Activated naive CD8-positive, alpha-beta T cell treated with anti-CD3 and anti-CD28 coated beads for 36 hours (primary cell): ENCODE measurements around the gene PDZRN3. TPM values are rescaled to one million over a fixed set of nuclear protein-coding genes. Genes with fewer than 3 reads are reported as not detected.

Experiments used
- DNase-seq: peaks from one replicate; pipeline ENCODE4 v3.0.0; 2021
- H3K27ac Mint-ChIP-seq: one replicate; pipeline ENCODE4 v1.8.0; 2022; ENCODE audit warnings: mild to moderate bottlenecking, moderate library complexity, mixed read lengths
- H3K27me3 Mint-ChIP-seq: one replicate; pipeline ENCODE4 v1.8.0; 2022; ENCODE audit warnings: mild to moderate bottlenecking, mixed read lengths
- H3K36me3 Mint-ChIP-seq: one replicate; pipeline ENCODE4 v1.8.0; 2021; ENCODE audit warnings: mild to moderate bottlenecking, mixed read lengths
- H3K4me1 Mint-ChIP-seq: one replicate; pipeline ENCODE4 v1.8.0; 2021; ENCODE audit warnings: mixed read lengths
- H3K4me3 Mint-ChIP-seq: one replicate; pipeline ENCODE4 v1.8.0; 2022; ENCODE audit warnings: mild to moderate bottlenecking, moderate library complexity, mixed read lengths
- H3K9me3 Mint-ChIP-seq: one replicate; pipeline ENCODE4 v1.8.0; 2022; ENCODE audit warnings: mixed read lengths
- total RNA-seq, 2 experiments: library from RNA; stranded (reverse); gene quantifications; one replicate each; pipeline ENCODE4 v1.2.3, GENCODE V29; 2021

Gene PDZRN3
- total RNA-seq: not detected

- H3K27ac Mint-ChIP-seq: no peak within 1 kb of the TSS
- no peak within 1 kb of the TSS for H3K4me3 Mint-ChIP-seq
- peaks cover 33% of the 10 kb centered on the region for H3K27me3 Mint-ChIP-seq
- H3K9me3 Mint-ChIP-seq: no peaks in the 10 kb centered on the region
- DNase-seq: no peak
- no peaks in the 10 kb centered on the region for H3K36me3 Mint-ChIP-seq
- H3K4me1 Mint-ChIP-seq: no peaks in the 10 kb centered on the region
Measured at GRCh38 chr3:73624821-73625665, at the start of gene PDZRN3. PDZRN3 (minus strand) TSS chr3:73624941.

GRCh38 chr3:73674280-73674679 lies 49.5 kb upstream of the PDZRN3 start:
- Mint-ChIP-seq H3K9me3 (peaks cover 1% of the 10 kb centered on the region), H3K4me1 (no peaks in the 10 kb centered on the region), H3K4me3 (no peak overlapping the region), H3K27ac (no peak overlapping the region), H3K27me3 (no peaks in the 10 kb centered on the region), H3K36me3 (no peaks in the 10 kb centered on the region)
- DNase-seq: no peak

- no peak overlapping the region for H3K27ac Mint-ChIP-seq
- DNase-seq: no peak
Measured at GRCh38 chr3:73669260-73669659, 44.5 kb upstream of the PDZRN3 start.

GRCh38 chr3:73668391-73668790 lies 43.6 kb upstream of the PDZRN3 start:
- H3K27me3 Mint-ChIP-seq: peaks cover 4% of the 10 kb centered on the region
- H3K9me3 Mint-ChIP-seq: no peaks in the 10 kb centered on the region
- no peaks in the 10 kb centered on the region for H3K4me1 Mint-ChIP-seq
- H3K27ac Mint-ChIP-seq: no peak overlapping the region
- no peak overlapping the region for H3K4me3 Mint-ChIP-seq
- H3K36me3 Mint-ChIP-seq: no peaks in the 10 kb centered on the region
- no peak for DNase-seq

More at GRCh38 chr3:73669260-73669659, 44.5 kb upstream of the PDZRN3 start:
- H3K27me3 Mint-ChIP-seq: peaks cover 4% of the 10 kb centered on the region
- H3K4me1 Mint-ChIP-seq: no peaks in the 10 kb centered on the region
- no peaks in the 10 kb centered on the region for H3K36me3 Mint-ChIP-seq
- no peaks in the 10 kb centered on the region for H3K9me3 Mint-ChIP-seq
- no peak overlapping the region for H3K4me3 Mint-ChIP-seq

GRCh38 chr3:73667889-73668288 lies 43.1 kb upstream of the PDZRN3 start:
- Mint-ChIP-seq H3K4me3 (no peak overlapping the region), H3K36me3 (no peaks in the 10 kb centered on the region), H3K27me3 (peaks cover 4% of the 10 kb centered on the region), H3K9me3 (no peaks in the 10 kb centered on the region), H3K4me1 (no peaks in the 10 kb centered on the region), H3K27ac (no peak overlapping the region)
- no peak for DNase-seq

- Mint-ChIP-seq H3K9me3 (no peaks in the 10 kb centered on the region), H3K27me3 (peaks cover 4% of the 10 kb centered on the region), H3K36me3 (no peaks in the 10 kb centered on the region), H3K27ac (no peak overlapping the region), H3K4me1 (no peaks in the 10 kb centered on the region), H3K4me3 (no peak overlapping the region)
- DNase-seq: no peak
Measured at GRCh38 chr3:73665286-73665685, 40.5 kb upstream of the PDZRN3 start.

GRCh38 chr3:73664389-73664788 lies 39.6 kb upstream of the PDZRN3 start:
- H3K27ac Mint-ChIP-seq: no peak overlapping the region
- H3K9me3 Mint-ChIP-seq: no peaks in the 10 kb centered on the region
- DNase-seq: no peak

GRCh38 chr3:73663495-73663894 lies 38.8 kb upstream of the PDZRN3 start:
- Mint-ChIP-seq H3K36me3 (no peaks in the 10 kb centered on the region), H3K27ac (no peak overlapping the region), H3K4me1 (no peaks in the 10 kb centered on the region), H3K9me3 (no peaks in the 10 kb centered on the region), H3K4me3 (no peak overlapping the region), H3K27me3 (peaks cover 4% of the 10 kb centered on the region)
- no peak for DNase-seq

More at GRCh38 chr3:73664389-73664788, 39.6 kb upstream of the PDZRN3 start:
- H3K27me3 Mint-ChIP-seq: peaks cover 4% of the 10 kb centered on the region
- no peak overlapping the region for H3K4me3 Mint-ChIP-seq
- H3K36me3 Mint-ChIP-seq: no peaks in the 10 kb centered on the region
- H3K4me1 Mint-ChIP-seq: no peaks in the 10 kb centered on the region

GRCh38 chr3:73661265-73661664 lies 36.5 kb upstream of the PDZRN3 start:
- DNase-seq: no peak
- Mint-ChIP-seq H3K4me3 (no peak overlapping the region), H3K27ac (no peak overlapping the region), H3K36me3 (no peaks in the 10 kb centered on the region), H3K27me3 (peaks cover 4% of the 10 kb centered on the region), H3K4me1 (no peaks in the 10 kb centered on the region), H3K9me3 (no peaks in the 10 kb centered on the region)

GRCh38 chr3:73658227-73658626 lies 33.5 kb upstream of the PDZRN3 start:
- H3K27ac Mint-ChIP-seq: no peak overlapping the region

GRCh38 chr3:73657186-73657585 lies 32.4 kb upstream of the PDZRN3 start:
- no peaks in the 10 kb centered on the region for H3K27me3 Mint-ChIP-seq
- no peak overlapping the region for H3K27ac Mint-ChIP-seq
- H3K9me3 Mint-ChIP-seq: no peaks in the 10 kb centered on the region
- H3K36me3 Mint-ChIP-seq: no peaks in the 10 kb centered on the region
- no peaks in the 10 kb centered on the region for H3K4me1 Mint-ChIP-seq
- H3K4me3 Mint-ChIP-seq: no peak overlapping the region
- no peak for DNase-seq

More at GRCh38 chr3:73658227-73658626, 33.5 kb upstream of the PDZRN3 start:
- DNase-seq: no peak
- Mint-ChIP-seq H3K4me3 (no peak overlapping the region), H3K36me3 (no peaks in the 10 kb centered on the region), H3K9me3 (no peaks in the 10 kb centered on the region), H3K27me3 (no peaks in the 10 kb centered on the region), H3K4me1 (no peaks in the 10 kb centered on the region)

GRCh38 chr3:73656241-73656890 lies 31.6 kb upstream of the PDZRN3 start:
- H3K9me3 Mint-ChIP-seq: no peaks in the 10 kb centered on the region
- H3K4me3 Mint-ChIP-seq: no peak overlapping the region

GRCh38 chr3:73655197-73655596 lies 30.5 kb upstream of the PDZRN3 start:
- no peaks in the 10 kb centered on the region for H3K4me1 Mint-ChIP-seq
- no peak overlapping the region for H3K4me3 Mint-ChIP-seq
- H3K36me3 Mint-ChIP-seq: no peaks in the 10 kb centered on the region
- peaks cover under 1% of the 10 kb centered on the region for H3K27me3 Mint-ChIP-seq
- DNase-seq: no peak
- no peaks in the 10 kb centered on the region for H3K9me3 Mint-ChIP-seq
- no peak overlapping the region for H3K27ac Mint-ChIP-seq

More at GRCh38 chr3:73656241-73656890, 31.6 kb upstream of the PDZRN3 start:
- no peaks in the 10 kb centered on the region for H3K36me3 Mint-ChIP-seq
- no peak overlapping the region for H3K27ac Mint-ChIP-seq
- no peaks in the 10 kb centered on the region for H3K4me1 Mint-ChIP-seq
- no peaks in the 10 kb centered on the region for H3K27me3 Mint-ChIP-seq
- DNase-seq: no peak

- H3K4me3 Mint-ChIP-seq: no peak overlapping the region
- DNase-seq: no peak
- H3K27me3 Mint-ChIP-seq: peaks cover 3% of the 10 kb centered on the region
- no peaks in the 10 kb centered on the region for H3K9me3 Mint-ChIP-seq
- no peaks in the 10 kb centered on the region for H3K36me3 Mint-ChIP-seq
- no peak overlapping the region for H3K27ac Mint-ChIP-seq
- no peaks in the 10 kb centered on the region for H3K4me1 Mint-ChIP-seq
Measured at GRCh38 chr3:73653877-73654276, 29.1 kb upstream of the PDZRN3 start.

- H3K36me3 Mint-ChIP-seq: no peaks in the 10 kb centered on the region
- H3K4me3 Mint-ChIP-seq: no peak overlapping the region
- DNase-seq: no peak
- H3K9me3 Mint-ChIP-seq: no peaks in the 10 kb centered on the region
- no peak overlapping the region for H3K27ac Mint-ChIP-seq
- no peaks in the 10 kb centered on the region for H3K4me1 Mint-ChIP-seq
- H3K27me3 Mint-ChIP-seq: peaks cover 3% of the 10 kb centered on the region
Measured at GRCh38 chr3:73653351-73653750, 28.6 kb upstream of the PDZRN3 start.

- Mint-ChIP-seq H3K27me3 (peaks cover 3% of the 10 kb centered on the region), H3K4me1 (no peaks in the 10 kb centered on the region), H3K9me3 (no peaks in the 10 kb centered on the region), H3K4me3 (no peak overlapping the region), H3K27ac (no peak overlapping the region), H3K36me3 (no peaks in the 10 kb centered on the region)
- no peak for DNase-seq
Measured at GRCh38 chr3:73652896-73653295, 28.2 kb upstream of the PDZRN3 start.
